ENCODE data around the gene FANCL.
"Not testable (repeated sequence)": the region's sequence is repeated elsewhere in the genome, so short reads cannot be mapped to it uniquely, and the experiment has no call there.

- TF ChIP-seq EP300, POLR2A, POLR2AphosphoS5 (IDR thresholded peaks at IDR 0.05): not testable (repeated sequence)
- TF ChIP-seq, protein P1, sequence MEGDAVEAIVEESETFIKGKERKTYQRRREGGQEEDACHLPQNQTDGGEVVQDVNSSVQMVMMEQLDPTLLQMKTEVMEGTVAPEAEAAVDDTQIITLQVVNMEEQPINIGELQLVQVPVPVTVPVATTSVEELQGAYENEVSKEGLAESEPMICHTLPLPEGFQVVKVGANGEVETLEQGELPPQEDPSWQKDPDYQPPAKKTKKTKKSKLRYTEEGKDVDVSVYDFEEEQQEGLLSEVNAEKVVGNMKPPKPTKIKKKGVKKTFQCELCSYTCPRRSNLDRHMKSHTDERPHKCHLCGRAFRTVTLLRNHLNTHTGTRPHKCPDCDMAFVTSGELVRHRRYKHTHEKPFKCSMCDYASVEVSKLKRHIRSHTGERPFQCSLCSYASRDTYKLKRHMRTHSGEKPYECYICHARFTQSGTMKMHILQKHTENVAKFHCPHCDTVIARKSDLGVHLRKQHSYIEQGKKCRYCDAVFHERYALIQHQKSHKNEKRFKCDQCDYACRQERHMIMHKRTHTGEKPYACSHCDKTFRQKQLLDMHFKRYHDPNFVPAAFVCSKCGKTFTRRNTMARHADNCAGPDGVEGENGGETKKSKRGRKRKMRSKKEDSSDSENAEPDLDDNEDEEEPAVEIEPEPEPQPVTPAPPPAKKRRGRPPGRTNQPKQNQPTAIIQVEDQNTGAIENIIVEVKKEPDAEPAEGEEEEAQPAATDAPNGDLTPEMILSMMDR (IDR thresholded peaks at IDR 0.05): not testable (repeated sequence)
These were observed 34.0 kb upstream of the FANCL start for GRCh38 chr2:58275144-58275543.
